Body of pancreas (tissue), 4 donors: ENCODE data around the gene PSIP1.

Experiments
- CTCF ChIP-seq, 7 experiments: fragments of 450-650 bp in 4 of 7; fragments of 200-600 bp in 3 of 7; sonication (generic) in 3 of 7; IDR thresholded peaks; one replicate each; pipeline ENCODE4 v1.5.1; 2016 to 2019; ENCODE audit warnings: antibody characterized with exemption in 7 of 7
- POLR2A ChIP-seq, 3 donors: fragments of 450-650 bp; IDR thresholded peaks; one replicate each; pipeline ENCODE4 v1.6.1; 2016; ENCODE audit warnings: antibody characterized with exemption in 3 of 3, mild to moderate bottlenecking in 2 of 3

DNA sequence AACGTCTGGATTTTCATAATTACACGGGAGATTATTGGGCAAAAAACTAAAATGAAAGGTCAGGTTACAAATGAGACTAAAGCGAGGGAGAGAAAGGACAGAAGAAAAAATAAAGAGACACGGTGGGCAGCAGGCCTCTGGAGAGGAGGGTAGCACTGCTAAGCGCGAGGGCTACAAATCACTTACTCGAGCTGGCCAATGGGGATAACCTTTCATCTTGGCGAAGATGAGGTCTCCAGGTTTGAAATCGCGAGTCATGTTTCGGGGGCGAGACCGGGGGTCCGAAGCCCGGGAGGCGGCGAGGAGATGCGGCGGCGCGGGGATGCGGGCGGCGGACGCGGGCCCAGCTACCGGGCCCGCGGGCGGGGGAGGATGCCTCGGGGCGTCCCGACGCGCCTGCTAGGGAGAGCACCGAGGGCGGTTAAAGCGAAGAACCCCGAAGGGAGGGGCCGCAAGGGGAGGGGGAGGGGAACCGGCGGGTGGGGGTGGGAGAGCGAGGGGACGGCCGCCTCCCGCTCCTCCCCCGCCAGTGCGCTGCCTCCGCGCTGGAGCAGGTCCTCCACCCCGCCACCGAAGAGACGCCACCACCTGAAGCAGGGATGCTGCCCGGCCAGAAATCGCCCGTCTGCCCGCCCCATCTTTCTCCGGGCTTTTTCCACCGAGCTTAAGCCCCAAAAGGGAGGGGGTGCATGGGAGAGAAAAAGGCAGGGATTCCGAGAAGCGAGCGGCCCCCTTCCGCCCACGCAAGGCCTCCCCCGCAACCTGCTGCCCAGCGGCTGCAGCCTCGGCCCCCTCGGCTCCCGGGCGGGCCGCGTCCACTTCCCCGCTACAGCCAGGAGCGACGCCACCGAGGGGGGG lies 610 bp downstream of the PSIP1 start:
- TF ChIP-seq CTCF (IDR thresholded peaks at IDR 0.05) (no peak), POLR2A (IDR thresholded peaks at IDR 0.05) (no peak)
